HG03378 (cell line): ENCODE measurements around the gene TMCO1.
A peak's percentile ranks its signal among the peaks of the same experiment; 100 is the strongest.
"Not testable (repeated sequence)": the region's sequence is repeated elsewhere in the genome, so short reads cannot be mapped to it uniquely, and the experiment has no call there.

ENCODE experiments used
- ATAC-seq: cut with Tn5 transposase; IDR thresholded peaks from one replicate; pipeline ENCODE4 v1.9.1; 2021; ENCODE audit warnings: mild to moderate bottlenecking, moderate library complexity; ENCODE audit not compliant: unreplicated experiment

TMCO1 gene

GRCh38 chr1:165747632-165748447 is 20.8 kb downstream of the TMCO1 start:
- ATAC-seq = no peak

DNA sequence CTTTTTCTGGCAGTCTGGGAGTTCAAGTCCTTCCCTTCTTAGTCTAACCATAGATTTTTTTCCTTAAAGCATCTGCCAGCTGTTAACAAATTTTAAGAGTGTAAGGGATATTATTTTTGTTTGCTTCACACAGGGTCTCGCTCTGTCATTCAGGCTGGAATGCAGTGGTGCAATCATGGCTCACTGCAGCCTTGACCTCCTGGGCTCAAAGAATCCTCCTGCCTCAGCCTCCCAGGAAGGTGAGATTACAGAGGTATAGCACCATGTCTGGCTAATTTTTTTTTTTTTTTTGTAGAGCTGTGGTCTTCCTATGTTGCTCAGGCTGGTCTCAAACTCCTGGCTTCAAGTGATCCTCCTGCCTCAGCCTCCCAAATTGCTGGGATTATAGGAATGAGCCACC is 23.8 kb downstream of the TMCO1 start:
- not testable (repeated sequence) for ATAC-seq

GRCh38 chr1:165742194-165742593 is 26.5 kb downstream of the TMCO1 start:
- no peak for ATAC-seq

DNA sequence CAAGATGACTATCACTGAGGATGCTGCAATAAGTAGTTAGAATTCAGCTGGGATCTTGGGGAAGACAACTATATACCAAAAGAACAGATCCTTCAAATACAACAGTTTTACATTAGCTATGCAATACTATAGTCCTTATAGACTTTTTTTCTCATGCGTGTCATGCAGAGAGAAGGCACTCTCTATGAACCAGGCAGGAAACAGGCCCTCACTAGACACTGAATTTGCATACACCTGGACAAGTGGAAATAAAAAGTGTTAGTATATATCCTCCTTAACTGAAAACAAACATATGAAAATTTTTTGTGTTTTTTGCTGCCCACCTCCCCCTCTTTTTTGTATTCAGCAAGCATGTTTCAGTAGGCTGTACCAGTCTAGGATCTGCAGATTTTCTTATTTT is 29.9 kb downstream of the TMCO1 start:
- ATAC-seq = peak; percentile 96

GRCh38 chr1:165737196-165737595 is 31.5 kb downstream of the TMCO1 start:
- no peak for ATAC-seq

- no peak for ATAC-seq
Observed at GRCh38 chr1:165734906-165735305, 33.8 kb downstream of the TMCO1 start.

DNA sequence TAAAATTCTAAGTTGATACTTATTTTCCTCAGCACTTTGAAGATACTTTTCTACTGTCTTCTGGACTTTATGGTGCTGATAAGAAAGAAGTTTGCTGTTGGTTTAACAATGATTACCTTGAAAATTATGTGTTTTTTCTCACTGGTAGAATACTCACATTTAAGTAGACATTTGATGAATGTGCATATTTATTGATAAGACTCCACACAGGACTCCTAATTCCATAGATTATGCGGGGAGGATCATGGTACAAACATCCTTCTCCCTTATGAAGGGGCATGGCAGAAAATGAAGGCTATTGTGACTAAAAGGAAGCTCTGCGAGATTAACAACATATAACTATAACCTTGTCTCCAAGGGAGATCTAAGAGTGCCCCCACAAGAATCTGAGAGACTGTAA is 41.8 kb downstream of the TMCO1 start:
- ATAC-seq = no peak

GRCh38 chr1:165726169-165726568 is 42.5 kb downstream of the TMCO1 start:
- no peak for ATAC-seq

DNA sequence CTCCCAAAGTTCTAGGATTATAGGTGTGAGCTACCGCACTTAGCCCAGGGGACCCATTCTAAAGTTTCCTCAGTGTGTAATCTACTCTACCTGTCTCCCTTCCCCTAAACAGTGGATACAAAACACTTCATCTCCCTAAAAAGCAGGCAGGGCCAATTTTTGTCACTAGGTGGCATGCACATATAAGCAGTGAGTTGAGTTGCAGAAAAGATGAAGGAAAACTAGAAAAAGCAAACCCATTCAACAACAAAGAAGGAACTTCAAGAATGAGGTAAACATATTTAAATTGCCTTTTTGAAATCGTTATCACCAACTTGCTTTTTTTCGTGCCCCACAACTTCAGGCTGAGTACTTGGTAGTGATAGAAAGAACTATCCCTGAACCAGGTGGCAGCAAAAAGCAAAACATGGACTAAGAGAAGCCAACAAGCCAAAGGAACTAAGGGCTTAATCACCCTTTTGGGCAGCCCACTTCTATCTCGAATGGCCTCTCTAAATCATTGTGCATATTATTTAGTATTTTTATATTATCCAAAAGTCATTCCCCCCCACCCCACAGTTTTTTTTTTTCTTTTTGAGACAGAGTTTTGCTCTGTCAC is 50.7 kb downstream of the TMCO1 start:
- peak; percentile 67 for ATAC-seq

GRCh38 chr1:165716265-165717051 is 52.2 kb downstream of the TMCO1 start:
- not testable (repeated sequence) for ATAC-seq

GRCh38 chr1:165712764-165713163 is 55.9 kb downstream of the TMCO1 start:
- ATAC-seq = no peak

DNA sequence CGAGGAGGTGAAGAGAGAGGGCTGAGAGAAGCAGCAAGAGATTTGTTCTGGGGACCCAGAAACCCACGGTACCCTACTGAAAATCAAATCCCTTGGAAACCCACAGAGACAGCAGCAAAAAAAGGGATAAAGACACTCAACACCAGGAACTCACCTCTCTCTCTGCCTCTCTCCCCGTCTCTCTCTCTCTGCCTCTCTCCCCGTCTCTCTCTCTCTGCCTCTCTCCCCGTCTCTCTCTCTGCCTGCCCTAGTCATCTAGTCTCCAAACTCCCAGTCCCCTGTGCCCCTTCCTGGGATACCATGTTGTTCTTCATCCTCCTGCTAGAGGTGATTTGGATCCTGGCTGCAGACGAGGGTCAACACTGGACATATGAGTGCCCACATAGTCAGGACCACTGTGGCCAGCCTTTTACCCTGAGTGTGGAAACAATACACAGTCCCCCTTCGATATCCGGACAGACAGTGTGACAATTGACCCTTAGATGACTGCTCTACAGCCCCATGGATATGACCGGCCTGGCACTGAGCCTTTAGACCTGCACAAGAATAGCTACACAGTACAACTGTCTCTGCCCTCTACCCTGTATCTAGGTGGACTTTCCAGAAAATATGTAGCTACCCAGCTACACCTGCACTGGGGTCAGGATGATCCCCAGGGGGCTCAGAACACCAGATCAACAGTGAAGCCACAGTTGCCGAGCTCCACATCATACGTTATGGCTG is 60.5 kb downstream of the TMCO1 start:
- ATAC-seq = no peak

DNA sequence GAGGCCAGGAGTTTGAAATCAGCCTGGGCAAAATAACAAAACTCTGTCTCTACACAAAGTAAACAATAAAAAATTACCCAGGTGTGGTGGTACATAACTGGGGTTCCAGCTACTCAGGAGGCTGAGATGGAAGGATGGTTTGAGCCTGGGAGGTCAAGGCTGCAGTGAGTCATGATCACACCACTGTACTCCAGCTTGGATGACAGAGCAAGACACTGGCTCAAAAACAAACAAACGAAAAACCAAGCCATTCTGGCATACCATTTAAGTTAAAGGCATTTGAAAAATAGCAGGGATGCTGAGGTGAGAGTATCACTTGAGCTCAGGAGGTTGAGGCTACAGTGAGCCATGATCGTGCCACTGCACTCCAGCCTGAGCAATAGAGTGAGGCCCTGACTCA is 65.0 kb downstream of the TMCO1 start:
- no peak for ATAC-seq

- not testable (repeated sequence) for ATAC-seq
Observed at GRCh38 chr1:165701922-165702321, 66.7 kb downstream of the TMCO1 start.

DNA sequence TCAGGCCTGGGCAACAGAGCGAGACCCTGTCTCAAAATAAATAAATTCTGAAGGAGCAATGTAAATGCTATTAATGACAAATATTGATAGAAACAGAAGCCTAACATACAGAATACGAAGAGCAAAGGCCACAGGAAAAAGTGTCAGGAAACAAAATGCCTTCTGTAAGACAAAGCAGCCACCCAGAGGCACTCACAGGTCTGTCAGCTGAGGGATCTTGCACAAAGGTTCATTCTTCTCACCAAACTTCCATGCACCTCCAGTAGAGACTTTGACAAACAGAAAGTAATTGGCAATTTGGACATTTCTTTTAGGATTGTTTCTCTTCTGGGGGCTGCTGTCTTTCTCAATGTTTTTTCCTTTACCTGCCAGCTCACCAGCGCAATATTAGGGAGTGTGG is 69.1 kb downstream of the TMCO1 start:
- ATAC-seq = no peak

- no peak for ATAC-seq
Observed at GRCh38 chr1:165698761-165699052, 70.0 kb downstream of the TMCO1 start.

DNA sequence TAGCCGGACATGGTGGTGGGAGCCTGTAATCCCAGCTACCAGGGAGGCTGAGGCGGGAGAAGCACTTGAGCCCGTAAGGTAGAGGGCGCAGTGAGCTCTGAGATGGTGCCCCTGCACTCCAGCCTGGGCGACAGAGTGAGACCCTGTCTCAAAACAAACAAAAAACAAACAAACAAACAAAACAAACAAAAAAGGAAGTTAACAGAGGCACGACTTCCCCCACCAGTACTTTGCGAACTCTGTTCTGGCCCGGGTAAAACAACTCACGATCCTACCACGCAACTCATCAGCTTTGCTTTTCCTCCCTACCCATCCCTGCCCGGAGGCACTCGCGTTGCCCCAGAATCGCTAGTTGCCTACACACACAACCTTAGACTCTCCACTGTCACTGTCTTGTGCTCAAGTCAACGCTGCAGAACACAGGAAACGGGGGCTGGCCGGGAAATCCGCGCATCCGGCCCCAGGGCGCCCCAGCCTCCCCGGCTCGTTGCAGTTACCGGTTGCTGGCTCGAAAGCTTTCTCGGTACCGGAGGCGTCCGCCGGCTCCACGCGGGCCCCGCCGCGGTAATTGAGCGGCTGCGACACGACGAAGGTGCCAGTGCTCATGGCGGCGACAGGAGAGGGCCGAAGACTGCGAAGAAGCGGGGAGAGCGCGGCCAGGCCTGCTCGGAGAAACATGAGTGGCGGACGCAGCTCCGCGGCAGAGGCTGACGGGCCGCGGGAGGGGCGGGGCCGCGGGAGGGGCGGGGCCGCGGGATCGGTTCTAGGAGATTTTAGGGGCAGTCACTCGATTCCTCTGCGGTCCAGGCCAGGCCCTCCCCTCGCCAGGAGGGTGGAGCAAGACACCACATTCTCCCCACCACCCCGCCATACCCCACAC is 70.5 kb downstream of the TMCO1 start, which contains the start of gene ALDH9A1:
Gene ALDH9A1, minus strand, starts transcription at position 682 of the 880 bp plus-strand sequence. Its CDS starts 4 bp downstream, at position 678.
- ATAC-seq = peak; percentile 85

- ATAC-seq = no peak
Observed at GRCh38 chr1:165697491-165697880, 71.2 kb downstream of the TMCO1 start.

DNA sequence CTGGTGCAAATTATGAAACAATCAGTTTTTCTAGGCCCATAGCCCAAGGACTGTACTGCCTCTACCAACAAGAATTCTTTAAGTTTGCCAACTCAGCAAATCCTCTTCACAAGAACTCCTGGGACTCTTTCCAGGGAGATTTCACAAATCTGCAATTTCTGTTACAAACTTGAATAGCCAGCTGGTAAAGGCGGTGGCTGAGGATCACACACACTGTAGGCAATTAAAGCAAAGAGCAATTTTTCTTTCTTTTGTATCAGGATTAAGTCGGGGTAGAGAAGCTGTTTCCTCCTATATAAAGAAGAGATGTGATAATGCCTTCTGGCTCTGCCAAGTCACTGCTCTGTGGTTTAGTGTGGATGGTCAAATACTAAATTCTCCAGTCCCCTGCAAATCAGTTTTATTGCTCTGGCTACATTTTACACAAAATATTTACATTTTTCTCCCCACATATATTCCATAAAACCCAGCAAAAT is 72.0 kb downstream of the TMCO1 start:
- ATAC-seq = no peak

DNA sequence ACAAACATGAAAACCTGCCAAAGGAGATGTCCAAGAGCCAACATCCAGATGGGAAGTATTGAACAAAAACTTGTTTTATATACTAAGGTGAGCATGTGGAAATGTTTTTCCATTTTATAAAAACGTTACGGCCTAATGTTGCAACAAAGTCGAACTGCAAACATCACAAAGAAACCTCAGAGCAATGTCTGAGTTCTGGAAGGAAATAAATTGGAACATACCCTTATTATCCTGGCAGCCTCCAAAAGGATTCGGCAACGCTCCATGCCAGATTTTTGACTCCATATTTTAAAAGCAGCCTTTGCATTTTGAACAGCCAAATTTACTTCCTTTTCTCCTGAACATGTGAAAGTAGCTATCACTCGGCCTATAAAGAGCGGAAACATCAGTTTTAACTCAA is 73.6 kb downstream of the TMCO1 start:
- ATAC-seq = no peak
